Measurements from ENCODE around the gene TMEFF2. TPM values are rescaled to one million over a fixed set of nuclear protein-coding genes. Genes with fewer than 3 reads are reported as not detected.

TMEFF2 gene
- total and polyA plus RNA-seq, 8 donors = 0.05 to 0.75 TPM; not detected in 6

GRCh38 chr2:192150166-192150565 lies 44.6 kb downstream of the TMEFF2 start:
- Histone ChIP-seq H3K4me3 (no peak overlapping the region), H3K9me3 (no peaks in the 10 kb centered on the region), H3K36me3 (no peaks in the 10 kb centered on the region), H3K4me1 (no peaks in the 10 kb centered on the region), H3K27me3 (no peaks in the 10 kb centered on the region), H3K27ac (no peak overlapping the region)
- FAIRE-seq (no peak), ATAC-seq (no peak), DNase-seq (no peak)
- intact Hi-C loops (cut with DNase I) = no loop called here
- 79 to 87% methylated on average over 3 of the region's 3 CpGs for WGBS, 2 donors
- no peak for TF ChIP-seq CTCF (IDR thresholded peaks at IDR 0.05)

GRCh38 chr2:192148620-192149321 lies 46.0 kb downstream of the TMEFF2 start:
- H3K27me3 ChIP-seq = no peaks in the 10 kb centered on the region
- ATAC-seq (peak in 2 of 4 donors; percentile 15 to 52), FAIRE-seq (no peak), DNase-seq (no peak)
- no peaks in the 10 kb centered on the region for H3K36me3 ChIP-seq
- H3K4me3 ChIP-seq = no peak overlapping the region
- H3K27ac ChIP-seq = no peak overlapping the region
- no peaks in the 10 kb centered on the region for H3K4me1 ChIP-seq
- TF ChIP-seq CTCF (IDR thresholded peaks at IDR 0.05) = no peak
- intact Hi-C loops (cut with DNase I) = no loop called here
- H3K9me3 ChIP-seq = no peaks in the 10 kb centered on the region
- 72 to 74% methylated on average over 5 of the region's 5 CpGs for WGBS, 2 donors

- Histone ChIP-seq H3K27me3 (no peaks in the 10 kb centered on the region), H3K4me1 (no peaks in the 10 kb centered on the region), H3K27ac (no peak overlapping the region), H3K9me3 (no peaks in the 10 kb centered on the region), H3K36me3 (no peaks in the 10 kb centered on the region), H3K4me3 (no peak overlapping the region)
- intact Hi-C loops (cut with DNase I) = no loop called here
- DNase-seq (no peak), FAIRE-seq (no peak), ATAC-seq (no peak)
- WGBS, 2 donors = 54 to 60% methylated on average over 2 of the region's 2 CpGs
- TF ChIP-seq CTCF (IDR thresholded peaks at IDR 0.05) = no peak
Observed at GRCh38 chr2:192148241-192148619, 46.5 kb downstream of the TMEFF2 start.

- no peak for FAIRE-seq
Observed at GRCh38 chr2:192146069-192147015, 48.4 kb downstream of the TMEFF2 start.

More at GRCh38 chr2:192146069-192147015, 48.4 kb downstream of the TMEFF2 start:
- Histone ChIP-seq H3K4me1 (no peaks in the 10 kb centered on the region), H3K27ac (no peak overlapping the region), H3K4me3 (no peak overlapping the region), H3K36me3 (no peaks in the 10 kb centered on the region), H3K27me3 (no peaks in the 10 kb centered on the region), H3K9me3 (no peaks in the 10 kb centered on the region)
- 96 to 100% methylated on average over 1 of the region's 1 CpG for WGBS, 2 donors
- no peak for DNase-seq
- ATAC-seq = no peak
- intact Hi-C loops (cut with DNase I) = no loop called here
- no peak for TF ChIP-seq CTCF (IDR thresholded peaks at IDR 0.05)

All from pancreas (tissue), 10 donors.